Choroid plexus epithelial cell (primary cell): ENCODE measurements around the gene TXN.

Experiments
- DNase-seq: peaks from one replicate; pipeline ENCODE4 v3.0.0-alpha.2; 2010; ENCODE audit warnings: low read depth
- H3K4me3 ChIP-seq: 2 replicates; pipeline ENCODE4 v1.5.1; 2011; ENCODE audit warnings: low read depth, mild to moderate bottlenecking, control low read depth, low read length, moderate library complexity
- CTCF ChIP-seq: conservative IDR thresholded peaks from 2 replicates; pipeline ENCODE4 v1.5.1; 2011; ENCODE audit warnings: low read depth, mild to moderate bottlenecking, control low read depth, inconsistent platforms, low read length, moderate library complexity

Gene TXN

GRCh38 chr9:110287289-110287680, 31.0 kb upstream of the TXN start:
- no peak overlapping the region for H3K4me3 ChIP-seq
- no peak for DNase-seq
- TF ChIP-seq CTCF = no peak

- TF ChIP-seq CTCF = no peak
- DNase-seq = no peak
Observed at GRCh38 chr9:110284211-110284844, 28.0 kb upstream of the TXN start.

GRCh38 chr9:110283751-110284150, 27.4 kb upstream of the TXN start:
- DNase-seq = no peak
- H3K4me3 ChIP-seq = no peak overlapping the region
- TF ChIP-seq CTCF = no peak

More at GRCh38 chr9:110284211-110284844, 28.0 kb upstream of the TXN start:
- no peak overlapping the region for H3K4me3 ChIP-seq

GRCh38 chr9:110282739-110283081, 26.4 kb upstream of the TXN start:
- no peak for DNase-seq
- no peak overlapping the region for H3K4me3 ChIP-seq
- TF ChIP-seq CTCF = no peak

- TF ChIP-seq CTCF = no peak
- H3K4me3 ChIP-seq = no peak overlapping the region
- no peak for DNase-seq
Observed at GRCh38 chr9:110282018-110282738, 25.9 kb upstream of the TXN start.

GRCh38 chr9:110278080-110278707, 21.9 kb upstream of the TXN start:
- DNase-seq = no peak
- TF ChIP-seq CTCF = no peak
- H3K4me3 ChIP-seq = no peak overlapping the region
